Osteocyte (in vitro differentiated cells): ENCODE measurements around the gene CST9. TPM values are rescaled to one million over a fixed set of nuclear protein-coding genes. Genes with fewer than 3 reads are reported as not detected.
"Not testable (repeated sequence)": the region's sequence is repeated elsewhere in the genome, so short reads cannot be mapped to it uniquely, and the experiment has no call there.

Experiments
- DNase-seq: peaks from one replicate; pipeline ENCODE4 v3.0.0; 2021; ENCODE audit warnings: mixed read lengths; ENCODE audit not compliant: unreplicated experiment; ENCODE audit errors: extremely low spot score
- H3K27ac Mint-ChIP-seq: one replicate; pipeline ENCODE4 v1.8.0; 2021; ENCODE audit warnings: mild to moderate bottlenecking, mixed read lengths; ENCODE audit not compliant: unreplicated experiment
- H3K27me3 Mint-ChIP-seq: one replicate; pipeline ENCODE4 v1.8.0; 2021; ENCODE audit warnings: mixed read lengths; ENCODE audit not compliant: unreplicated experiment
- H3K36me3 Mint-ChIP-seq: one replicate; pipeline ENCODE4 v1.8.0; 2021; ENCODE audit warnings: mixed read lengths; ENCODE audit not compliant: unreplicated experiment
- H3K4me1 Mint-ChIP-seq: one replicate; pipeline ENCODE4 v1.8.0; 2021; ENCODE audit warnings: mixed read lengths; ENCODE audit not compliant: unreplicated experiment
- H3K4me3 Mint-ChIP-seq: one replicate; pipeline ENCODE4 v1.8.0; 2021; ENCODE audit warnings: mild to moderate bottlenecking, moderate library complexity, mixed read lengths; ENCODE audit not compliant: unreplicated experiment
- H3K9me3 Mint-ChIP-seq: one replicate; pipeline ENCODE4 v1.8.0; 2021; ENCODE audit warnings: mixed read lengths; ENCODE audit not compliant: unreplicated experiment
- CTCF ChIP-seq: fragments of 200-600 bp; sonication (generic); IDR thresholded peaks from 2 replicates; pipeline ENCODE4 v1.5.0; 2021; ENCODE audit warnings: antibody characterized with exemption, mild to moderate bottlenecking, moderate library complexity
- total RNA-seq: library from RNA; stranded (reverse); gene quantifications from 2 replicates; pipeline ENCODE4 v1.2.1, GENCODE V29; 2021

The CST9 gene
- total RNA-seq, 1 donor from 2014 or later = not detected

DNA sequence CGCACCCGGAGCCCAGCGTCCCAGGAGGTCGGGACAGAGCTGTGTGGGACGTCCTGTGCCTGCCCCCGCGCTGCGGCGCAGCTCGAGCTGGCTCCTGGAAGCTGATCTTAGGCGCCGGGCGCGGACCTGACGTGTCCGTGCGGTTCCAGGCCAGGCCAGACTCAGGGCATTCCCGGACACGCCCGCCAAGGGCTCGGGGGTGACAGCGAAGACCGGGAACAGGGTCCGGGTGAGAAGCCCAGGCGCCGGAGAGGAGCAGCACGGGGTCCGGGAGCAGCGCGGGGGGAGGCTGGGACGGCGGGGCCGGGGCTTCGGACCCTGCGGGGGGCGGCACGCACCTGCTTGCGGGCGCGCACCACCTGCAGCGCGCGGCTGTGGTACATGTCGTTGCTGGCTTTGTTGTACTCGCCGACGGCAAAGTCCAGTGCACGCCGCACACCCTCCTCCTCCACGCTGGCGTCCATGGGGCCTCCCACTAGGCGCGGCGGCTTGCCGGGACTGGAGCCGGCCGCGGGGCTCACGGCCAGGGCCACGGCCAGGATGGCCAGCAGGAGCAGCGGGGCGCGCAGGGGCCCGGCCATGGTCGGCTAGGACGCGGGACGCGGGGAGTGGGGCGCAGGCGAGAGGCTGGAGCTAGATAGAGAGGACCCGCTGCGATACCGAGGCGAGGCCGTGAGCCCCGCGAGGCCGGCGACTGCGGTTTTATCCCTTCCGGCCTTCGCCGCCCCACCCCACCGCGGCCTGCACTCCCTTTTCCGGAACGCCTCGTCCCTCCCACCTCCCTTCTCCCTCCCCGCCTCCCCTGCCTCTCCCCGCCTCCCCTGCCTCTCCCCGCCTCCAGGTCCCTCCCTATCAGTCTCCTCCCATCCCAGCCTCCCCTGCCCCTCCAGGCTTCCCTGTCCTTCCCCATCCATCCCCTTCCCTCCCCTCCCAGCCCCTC is 31.8 kb upstream of the CST9 start, which contains the start of gene CST3:
Gene CST3 (minus strand): TSS at position 674 of the 940 bp plus-strand sequence. CDS start 93 bp downstream, at position 581.
- Mint-ChIP-seq H3K27me3 (no peaks in the 10 kb centered on the region), H3K9me3 (no peaks in the 10 kb centered on the region), H3K4me3 (peak within 1 kb of the TSS; percentile 77), H3K36me3 (peaks cover 12% of the 10 kb centered on the region), H3K4me1 (peaks cover 49% of the 10 kb centered on the region), H3K27ac (peak within 1 kb of the TSS; percentile 89)
- peak; percentile 93 for DNase-seq
- no peak for TF ChIP-seq CTCF

GRCh38 chr20:23636908-23637281 is 31.2 kb upstream of the CST9 start:
- no peak for DNase-seq
- Mint-ChIP-seq H3K27me3 (no peaks in the 10 kb centered on the region), H3K36me3 (peaks cover 12% of the 10 kb centered on the region), H3K4me1 (peaks cover 42% of the 10 kb centered on the region), H3K9me3 (no peaks in the 10 kb centered on the region), H3K27ac (peak overlapping the region; percentile 89), H3K4me3 (peak overlapping the region; percentile 77)
- TF ChIP-seq CTCF = no peak

DNA sequence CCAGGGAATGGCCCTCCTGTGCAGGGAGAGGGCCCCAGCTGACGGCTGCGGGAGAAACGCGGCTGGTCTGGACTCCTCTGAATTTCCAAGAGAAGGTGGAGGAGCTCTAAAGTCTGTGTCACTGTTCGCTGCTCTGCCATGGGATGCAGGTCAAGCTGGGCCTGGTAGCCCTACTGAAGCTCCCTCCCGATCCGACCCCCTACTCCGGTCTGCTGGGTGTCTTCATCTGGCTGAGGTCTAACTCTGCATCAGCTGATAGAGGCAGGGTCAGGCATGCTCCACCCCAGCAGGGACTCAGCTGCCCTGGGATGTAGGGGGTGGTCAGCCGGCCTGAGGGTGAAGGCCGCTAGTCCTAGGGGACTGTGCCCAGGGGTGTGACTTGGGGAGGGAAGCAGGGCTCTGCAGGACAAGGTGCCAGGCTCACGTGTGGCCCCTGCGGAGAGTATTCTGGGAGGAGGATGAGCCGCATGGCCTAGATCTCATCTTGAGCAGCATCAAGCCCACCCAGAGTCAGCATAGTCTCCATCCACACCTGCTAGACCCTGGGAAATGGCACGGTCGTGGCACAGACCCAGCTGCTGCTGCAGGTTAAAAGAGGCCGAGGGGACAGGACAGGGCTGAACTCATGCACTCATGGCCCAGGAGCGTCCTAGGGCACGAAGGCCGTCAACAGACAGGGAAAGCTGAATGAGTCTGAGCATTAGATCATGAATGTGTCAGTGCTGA is 30.6 kb upstream of the CST9 start:
- no peak for TF ChIP-seq CTCF
- H3K27ac Mint-ChIP-seq = peak overlapping the region; percentile 89

GRCh38 chr20:23635768-23636090 is 30.0 kb upstream of the CST9 start:
- H3K27ac Mint-ChIP-seq, H3K27me3 Mint-ChIP-seq, H3K9me3 Mint-ChIP-seq, DNase-seq: not testable (repeated sequence)
- peaks cover 30% of the 10 kb centered on the region for H3K4me1 Mint-ChIP-seq
- H3K4me3 Mint-ChIP-seq = peak overlapping the region; percentile 77
- H3K36me3 Mint-ChIP-seq = peaks cover 12% of the 10 kb centered on the region

More for the DNA sequence above, 30.6 kb upstream of the CST9 start:
- Mint-ChIP-seq H3K27me3 (no peaks in the 10 kb centered on the region), H3K36me3 (peaks cover 12% of the 10 kb centered on the region), H3K4me1 (peaks cover 36% of the 10 kb centered on the region), H3K4me3 (peak overlapping the region; percentile 77), H3K9me3 (no peaks in the 10 kb centered on the region)
- no peak for DNase-seq

DNA sequence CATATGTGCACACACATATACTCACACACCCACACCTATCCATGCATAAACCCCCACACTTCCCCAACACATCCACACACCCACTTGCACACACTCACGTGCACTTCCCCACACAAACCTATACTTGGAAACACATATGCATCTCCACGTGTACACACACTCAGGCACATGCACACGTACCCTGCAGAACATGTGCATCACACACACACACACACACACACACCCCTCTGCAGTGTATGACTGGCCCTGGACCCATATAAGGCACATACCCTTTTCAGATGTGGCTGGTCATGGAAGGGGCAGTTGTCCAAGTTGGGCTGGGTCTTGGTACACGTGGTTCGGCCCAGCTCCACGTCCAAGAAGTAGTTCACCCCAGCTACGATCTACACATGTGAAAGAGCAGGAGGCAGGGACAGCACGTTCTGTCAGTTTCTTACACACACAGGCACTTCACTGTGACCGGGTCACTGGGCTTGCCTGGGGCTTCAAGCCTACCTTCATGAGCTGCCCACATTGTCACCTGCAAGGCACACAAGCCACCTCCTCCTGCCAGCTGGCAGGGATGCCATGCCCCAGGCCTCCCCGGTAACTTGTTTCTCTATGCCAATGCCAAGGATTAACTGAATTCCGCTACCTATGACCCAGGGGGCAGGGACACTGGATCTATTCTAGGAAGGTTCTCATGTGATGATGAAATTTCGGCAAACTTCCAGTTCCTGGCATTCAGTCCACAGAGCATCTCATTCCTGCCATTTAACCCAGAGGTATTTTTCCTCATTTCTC is 29.5 kb upstream of the CST9 start:
- Mint-ChIP-seq H3K27me3 (no peaks in the 10 kb centered on the region), H3K4me3 (no peak overlapping the region), H3K27ac (no peak overlapping the region), H3K36me3 (peaks cover 12% of the 10 kb centered on the region), H3K4me1 (peaks cover 28% of the 10 kb centered on the region), H3K9me3 (no peaks in the 10 kb centered on the region)
- no peak for TF ChIP-seq CTCF
- DNase-seq = no peak
